IPS-18c (cell line): ENCODE measurements around the gene DUSP18.
"Not testable (repeated sequence)": the region's sequence is repeated elsewhere in the genome, so short reads cannot be mapped to it uniquely, and the experiment has no call there.

Source experiments
- H3K4me3 ChIP-seq: 2 replicates; pipeline ENCODE4 v1.7.0; 2013; ENCODE audit warnings: low read depth, mild to moderate bottlenecking, low read length, moderate library complexity; ENCODE audit not compliant: insufficient read depth
- H3K9me3 ChIP-seq: one replicate; pipeline ENCODE4 v1.6.1; 2013; ENCODE audit warnings: mild to moderate bottlenecking, low read length, moderate library complexity; ENCODE audit not compliant: control insufficient read depth, insufficient read depth

The DUSP18 gene

GRCh38 chr22:30667494-30668385 lies at the start of gene DUSP18:
Gene DUSP18, minus strand, starts transcription at chr22:30667875. Its CDS starts 3,872 bp downstream, at chr22:30664003.
- Histone ChIP-seq H3K9me3 (no peaks in the 10 kb centered on the region), H3K4me3 (peak within 1 kb of the TSS; percentile 89)

GRCh38 chr22:30714062-30714461 lies 46.4 kb upstream of the DUSP18 start:
- Histone ChIP-seq H3K9me3 (no peaks in the 10 kb centered on the region), H3K4me3 (no peak overlapping the region)

- Histone ChIP-seq H3K4me3 (no peak overlapping the region), H3K9me3 (no peaks in the 10 kb centered on the region)
Observed at GRCh38 chr22:30712094-30712493, 44.4 kb upstream of the DUSP18 start.

GRCh38 chr22:30709980-30710379 lies 42.3 kb upstream of the DUSP18 start:
- H3K9me3 ChIP-seq, H3K4me3 ChIP-seq: not testable (repeated sequence)

GRCh38 chr22:30705710-30706651 lies 38.3 kb upstream of the DUSP18 start:
- Histone ChIP-seq H3K9me3 (no peaks in the 10 kb centered on the region), H3K4me3 (no peak overlapping the region)

GRCh38 chr22:30704978-30705377 lies 37.3 kb upstream of the DUSP18 start:
- Histone ChIP-seq H3K9me3 (no peaks in the 10 kb centered on the region), H3K4me3 (no peak overlapping the region)

GRCh38 chr22:30702856-30703255 lies 35.2 kb upstream of the DUSP18 start:
- H3K4me3 ChIP-seq: no peak overlapping the region
- no peaks in the 10 kb centered on the region for H3K9me3 ChIP-seq

GRCh38 chr22:30701872-30702271 lies 34.2 kb upstream of the DUSP18 start:
- Histone ChIP-seq H3K9me3 (no peaks in the 10 kb centered on the region), H3K4me3 (no peak overlapping the region)

- H3K9me3 ChIP-seq: no peaks in the 10 kb centered on the region
- no peak overlapping the region for H3K4me3 ChIP-seq
Observed at GRCh38 chr22:30697975-30698374, 30.3 kb upstream of the DUSP18 start.

GRCh38 chr22:30695871-30696655 lies 28.4 kb upstream of the DUSP18 start:
- Histone ChIP-seq H3K9me3 (no peaks in the 10 kb centered on the region), H3K4me3 (no peak overlapping the region)

GRCh38 chr22:30695351-30695851 lies 27.7 kb upstream of the DUSP18 start:
- H3K4me3 ChIP-seq: peak overlapping the region; percentile 83
- H3K9me3 ChIP-seq: no peaks in the 10 kb centered on the region

- Histone ChIP-seq H3K9me3 (no peaks in the 10 kb centered on the region), H3K4me3 (peak within 1 kb of the TSS; percentile 83)
Observed at GRCh38 chr22:30694640-30695350, 27.1 kb upstream of the DUSP18 start, which contains the start of gene OSBP2. Gene OSBP2, plus strand, starts transcription at chr22:30694874. Its CDS starts 36 bp downstream, at chr22:30694910.

- Histone ChIP-seq H3K4me3 (peak overlapping the region; percentile 77), H3K9me3 (no peaks in the 10 kb centered on the region)
Observed at GRCh38 chr22:30694171-30694639, 26.5 kb upstream of the DUSP18 start.

- H3K9me3 ChIP-seq: no peaks in the 10 kb centered on the region
- H3K4me3 ChIP-seq: no peak overlapping the region
Observed at GRCh38 chr22:30691204-30691603, 23.5 kb upstream of the DUSP18 start.

GRCh38 chr22:30689622-30690021 lies 21.9 kb upstream of the DUSP18 start:
- Histone ChIP-seq H3K4me3 (no peak overlapping the region), H3K9me3 (no peaks in the 10 kb centered on the region)

- Histone ChIP-seq H3K4me3 (no peak overlapping the region), H3K9me3 (no peaks in the 10 kb centered on the region)
Observed at GRCh38 chr22:30687358-30687757, 19.7 kb upstream of the DUSP18 start.
